ENCODE measurements around the gene IFNGR1.
"Not testable (repeated sequence)": the region's sequence is repeated elsewhere in the genome, so short reads cannot be mapped to it uniquely, and the experiment has no call there.

The IFNGR1 gene

DNA sequence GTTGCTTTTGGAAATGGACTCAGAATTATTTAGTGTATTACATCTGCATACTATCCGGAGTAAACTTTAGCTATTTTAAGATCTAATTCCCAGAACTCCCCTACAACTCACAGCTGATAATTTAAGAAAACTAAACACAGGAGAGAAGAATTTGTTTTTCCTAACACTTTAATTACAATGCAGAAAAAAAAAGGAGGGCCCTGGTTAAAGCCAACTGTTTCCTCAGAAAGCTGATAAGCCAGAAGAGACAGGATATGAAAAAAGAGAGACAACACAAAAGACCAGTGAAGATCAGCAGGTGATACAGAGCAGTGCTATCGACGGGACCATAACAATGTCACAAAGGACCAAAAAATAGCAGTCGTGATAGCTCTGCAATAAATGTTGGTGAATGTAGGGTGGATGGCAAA, 5.8 kb downstream of the IFNGR1 start:
- DNase-seq (ENCODE audit: low spot score), result no peak

DNA sequence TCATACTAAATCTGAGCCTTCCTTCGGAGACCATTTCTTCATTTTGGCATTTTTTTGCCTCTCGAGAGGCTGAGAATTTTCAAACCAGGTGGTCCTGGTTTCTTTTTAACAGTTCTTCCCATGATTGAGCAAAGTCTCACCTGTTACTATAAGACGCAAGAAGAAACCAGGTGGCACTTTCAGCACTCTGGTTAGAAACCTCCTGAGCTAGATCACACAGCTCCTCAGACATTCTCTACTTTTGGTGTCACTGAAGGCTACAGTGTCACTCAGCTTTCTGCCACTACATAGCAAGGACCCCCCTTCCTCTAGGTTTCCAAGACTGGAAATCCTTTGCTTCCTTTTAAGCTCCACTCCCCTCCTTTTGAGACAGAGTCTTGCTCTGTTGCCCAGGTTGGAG, 7.3 kb downstream of the IFNGR1 start:
- DNase-seq (ENCODE audit: low spot score), result no peak

DNA sequence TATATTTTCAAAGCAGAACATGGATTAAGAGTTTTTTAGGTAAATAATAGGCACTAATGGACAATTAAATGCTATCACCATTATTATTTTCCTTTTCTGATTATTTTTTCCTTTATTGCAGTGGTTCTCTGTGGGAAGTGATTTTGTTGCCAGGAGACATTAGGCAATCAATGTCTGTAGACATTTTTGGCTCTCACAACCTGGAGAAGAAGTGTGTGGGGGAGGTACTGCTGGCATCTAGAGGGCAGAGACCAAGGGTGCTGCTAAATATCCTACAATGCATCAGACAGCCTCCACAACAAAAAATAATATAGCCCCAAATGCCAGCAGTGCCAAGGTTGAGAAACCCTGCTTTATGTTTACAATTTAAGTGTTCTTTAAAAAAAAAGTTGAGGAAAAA, 8.3 kb downstream of the IFNGR1 start:
- no peak for DNase-seq (ENCODE audit: low spot score)

DNA sequence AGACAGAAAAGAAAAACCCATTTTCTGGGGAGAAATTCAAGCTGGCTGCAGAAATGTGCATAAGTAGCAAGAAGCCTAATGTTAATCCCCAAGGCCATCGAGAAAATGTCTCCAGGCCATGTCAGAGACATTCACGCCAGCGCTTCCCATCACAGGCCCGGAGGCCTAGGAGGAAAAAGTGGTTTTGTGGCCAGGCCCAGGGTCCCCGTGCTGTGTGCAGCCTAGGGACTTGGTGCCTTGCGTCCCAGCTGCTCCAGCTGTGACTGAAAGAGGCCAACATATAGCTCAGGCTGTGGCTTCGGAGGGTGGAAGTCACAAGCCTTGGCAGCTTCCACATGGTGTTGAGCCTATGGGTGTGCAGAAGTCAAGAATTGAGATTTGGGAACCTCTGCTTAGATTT, 10.9 kb downstream of the IFNGR1 start:
- DNase-seq (ENCODE audit: low spot score), result no peak

DNA sequence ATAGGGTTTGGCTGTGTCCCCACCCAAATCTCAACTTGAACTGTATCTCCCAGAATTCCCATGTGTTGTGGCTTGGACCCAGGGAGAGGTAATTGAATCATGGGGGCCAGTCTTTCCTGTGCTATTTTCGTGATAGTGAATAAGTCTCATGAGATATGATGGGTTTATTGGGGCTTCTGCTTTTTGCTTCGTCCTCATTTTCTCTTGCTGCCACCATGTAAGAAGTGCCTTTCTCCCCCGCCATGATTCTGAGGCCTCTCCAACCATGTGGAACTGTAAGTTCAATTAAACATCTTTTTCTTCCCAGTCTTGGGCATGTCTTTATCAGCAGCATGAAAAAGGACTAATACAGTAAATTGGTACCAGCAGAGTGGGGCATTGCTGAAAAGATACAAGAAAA, 11.7 kb downstream of the IFNGR1 start:
- not testable (repeated sequence) for DNase-seq (ENCODE audit: low spot score)

DNA sequence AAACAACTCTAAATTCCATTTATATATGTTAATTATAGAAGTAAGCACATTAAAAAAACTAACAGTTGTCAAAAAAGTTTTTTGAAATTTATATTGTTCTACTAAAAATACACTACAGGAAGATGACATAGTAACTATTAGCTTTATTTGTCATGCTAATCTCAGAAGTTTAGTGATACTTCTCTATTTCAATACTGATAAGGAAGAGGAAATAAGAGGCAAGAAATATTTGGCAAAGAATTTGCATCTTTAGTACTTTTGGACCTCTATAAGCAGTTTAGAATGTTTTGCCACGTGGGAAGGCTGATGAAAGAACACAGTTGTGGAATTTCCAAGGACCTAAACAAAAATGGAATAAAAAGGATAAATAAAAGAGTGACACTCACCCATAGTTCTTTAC, 12.6 kb downstream of the IFNGR1 start:
- DNase-seq (ENCODE audit: low spot score), result no peak

DNA sequence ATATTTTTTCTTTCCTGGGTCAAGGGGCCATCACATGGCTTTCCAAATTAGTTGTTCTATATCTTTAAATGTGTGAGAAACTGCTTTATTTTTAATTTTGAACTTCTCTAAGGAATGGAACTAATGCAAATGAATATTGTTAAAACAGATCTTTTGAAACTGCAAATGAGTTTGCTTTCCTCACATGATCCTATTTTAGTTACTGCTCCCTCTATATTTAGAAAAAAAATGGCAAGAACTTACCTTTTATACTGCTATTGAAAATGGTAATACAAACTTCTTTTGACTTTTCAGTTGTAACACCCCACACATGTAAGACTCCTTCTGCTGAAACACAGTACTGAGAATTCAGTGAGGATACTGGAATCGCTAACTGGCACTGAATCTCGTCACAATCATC, 15.9 kb downstream of the IFNGR1 start:
- no peak for DNase-seq (ENCODE audit: low spot score)

DNA sequence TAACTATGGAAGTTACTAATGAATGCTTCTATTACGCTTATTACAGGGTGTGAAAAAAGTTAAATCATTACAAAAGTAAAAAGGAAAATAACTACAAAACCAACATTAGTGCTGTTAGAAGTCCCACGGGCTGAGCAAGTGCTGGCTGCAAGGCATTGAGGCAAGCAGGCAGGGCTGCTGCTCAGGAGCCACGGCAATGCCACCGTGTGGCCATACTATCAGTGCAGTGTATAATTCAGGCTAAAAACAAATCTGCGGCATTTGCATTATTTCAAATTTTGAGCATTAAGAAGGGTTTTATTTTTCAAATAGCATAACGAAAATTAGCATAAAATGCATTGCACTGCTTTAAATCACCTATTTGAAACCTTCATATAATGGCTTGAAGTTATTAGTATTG, 17.1 kb downstream of the IFNGR1 start:
- no peak for DNase-seq (ENCODE audit: low spot score)

DNA sequence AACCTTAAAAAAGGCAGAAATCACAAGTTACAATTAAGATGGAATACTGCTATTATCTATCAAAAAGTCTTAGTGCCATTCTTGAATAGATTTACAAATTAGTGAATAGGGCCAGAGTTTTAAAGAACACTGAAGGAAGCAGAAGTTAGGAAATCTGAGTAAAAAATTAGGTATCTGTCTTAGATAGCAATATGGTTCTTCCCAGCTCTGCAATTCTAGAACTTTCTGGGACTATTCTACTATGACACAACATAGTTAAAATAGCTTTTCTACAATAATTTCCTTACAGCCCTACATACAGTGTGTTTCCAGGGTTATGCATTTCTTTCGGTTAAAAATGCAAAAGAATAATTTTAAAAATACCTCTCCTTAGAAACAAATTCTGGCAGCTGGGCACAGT, 18.2 kb downstream of the IFNGR1 start:
- no peak for DNase-seq (ENCODE audit: low spot score)

DNA sequence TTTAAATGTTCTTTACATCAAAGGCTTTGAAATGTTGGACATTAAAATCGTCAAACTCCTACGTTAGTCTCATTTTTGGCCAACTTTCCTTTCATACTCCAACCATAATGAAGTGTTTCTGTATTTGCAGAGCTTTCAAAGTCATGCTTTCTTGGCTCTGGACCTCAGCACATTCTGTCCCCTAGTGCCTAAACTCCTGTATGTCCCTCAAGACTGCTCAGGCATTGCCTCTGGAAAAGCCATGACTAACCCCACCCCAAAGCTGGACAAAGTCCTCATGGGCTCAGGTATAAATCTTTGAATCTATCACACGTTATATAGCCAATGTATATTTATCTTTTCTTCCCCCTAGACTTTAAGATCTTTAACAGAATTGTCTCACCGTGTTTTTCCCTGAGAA, 18.9 kb downstream of the IFNGR1 start:
- no peak for DNase-seq (ENCODE audit: low spot score)

DNA sequence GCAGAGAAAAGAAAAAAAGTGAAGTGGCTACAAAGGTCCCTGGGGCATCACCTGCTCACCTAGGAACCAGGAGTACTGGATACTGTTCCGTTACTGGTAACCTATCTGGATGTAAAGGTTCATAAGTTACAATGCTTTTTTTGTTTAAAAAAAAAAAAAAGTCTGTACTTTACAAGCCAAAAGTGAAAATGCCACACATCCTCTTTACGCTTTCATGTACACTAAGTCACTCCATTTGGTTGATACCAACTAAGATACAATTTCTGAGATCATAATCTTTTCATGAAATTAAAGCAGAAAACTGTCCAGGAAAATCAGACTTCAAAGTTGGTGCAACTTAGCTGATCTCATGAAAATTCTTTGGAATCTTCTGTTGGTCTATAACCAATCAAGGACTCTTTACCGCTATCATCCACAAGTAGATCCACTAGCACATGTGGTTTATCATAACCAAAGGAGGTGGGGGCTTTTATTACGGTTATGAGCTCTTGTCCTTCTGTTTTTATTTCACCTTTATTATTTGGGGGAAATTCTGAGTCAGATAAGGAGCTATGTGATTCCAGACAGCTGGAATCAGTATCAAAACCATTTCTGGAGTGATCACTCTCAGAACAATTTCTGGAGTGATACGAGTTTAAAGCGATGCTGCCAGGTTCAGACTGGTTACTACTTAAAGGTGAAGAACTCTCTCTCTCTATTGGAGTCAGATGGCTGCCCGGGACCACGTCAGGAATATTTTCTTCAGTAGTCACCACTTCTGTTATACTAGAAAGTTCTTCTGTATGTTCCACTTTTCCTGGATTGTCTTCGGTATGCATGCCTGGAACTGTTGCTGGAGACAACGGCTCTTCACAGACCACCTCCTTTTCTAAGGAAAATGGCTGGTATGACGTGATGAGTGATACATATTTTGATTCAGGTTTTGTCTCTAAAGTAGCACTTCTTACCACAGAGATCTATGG, 21.2 kb downstream of the IFNGR1 start:
- no peak for DNase-seq (ENCODE audit: low spot score)

DNA sequence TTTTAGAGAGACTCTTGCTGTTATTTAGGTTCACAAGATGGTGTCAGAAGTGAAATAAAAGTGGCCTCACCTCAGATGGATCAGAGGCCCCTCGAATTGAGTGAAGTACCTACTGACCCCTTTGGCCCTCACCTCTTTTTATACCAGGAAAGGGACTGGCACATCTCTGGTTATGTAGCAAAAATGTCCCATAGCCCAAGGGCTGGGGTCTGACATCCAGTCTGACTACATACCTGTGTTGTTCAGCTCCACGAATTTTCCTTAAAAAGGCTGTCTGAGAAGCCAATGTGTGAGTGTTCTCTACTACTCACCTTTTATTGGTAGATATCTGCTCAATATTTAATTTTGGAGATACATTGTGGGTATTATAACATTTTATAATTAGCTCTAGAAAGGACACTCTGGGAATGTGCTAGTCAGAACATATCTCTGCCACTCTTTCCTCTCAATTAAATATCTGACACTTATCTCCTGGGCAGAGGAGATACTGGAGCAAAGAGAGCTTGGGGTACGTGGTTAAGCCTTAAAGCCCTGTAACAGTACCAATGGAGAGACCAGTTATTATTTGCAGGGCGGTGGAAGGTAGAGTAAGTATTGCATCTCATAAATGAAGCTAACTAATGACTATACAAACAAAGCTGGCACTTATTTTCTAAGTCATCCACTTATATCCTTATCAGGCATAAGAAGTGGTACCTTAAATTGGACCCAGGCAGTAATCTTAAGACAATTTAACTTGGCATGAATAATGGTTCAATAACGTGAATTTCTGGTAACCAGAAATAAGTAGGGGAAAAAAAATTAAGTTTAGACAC, 25.7 kb downstream of the IFNGR1 start:
- DNase-seq (ENCODE audit: low spot score), result no peak

DNA sequence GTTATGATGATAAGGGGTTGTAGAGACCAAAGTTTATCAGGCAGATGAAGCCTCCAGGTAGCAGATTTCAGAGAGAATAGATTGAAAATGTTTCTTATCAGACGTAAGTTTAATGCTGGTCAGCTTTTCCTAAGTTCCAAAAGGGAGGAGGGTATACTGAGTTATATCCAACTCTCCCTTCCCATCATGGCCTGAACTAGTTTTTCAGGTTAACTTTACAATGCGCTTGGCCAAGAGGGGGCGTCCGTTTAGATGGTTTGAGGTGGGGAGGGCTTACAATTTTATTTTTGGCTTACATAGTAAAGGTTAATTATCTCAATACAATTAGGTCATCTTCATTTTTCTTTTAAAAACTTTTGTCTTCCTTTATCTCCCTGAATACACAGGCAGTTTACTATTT, 26.4 kb downstream of the IFNGR1 start:
- no peak for DNase-seq (ENCODE audit: low spot score)

DNA sequence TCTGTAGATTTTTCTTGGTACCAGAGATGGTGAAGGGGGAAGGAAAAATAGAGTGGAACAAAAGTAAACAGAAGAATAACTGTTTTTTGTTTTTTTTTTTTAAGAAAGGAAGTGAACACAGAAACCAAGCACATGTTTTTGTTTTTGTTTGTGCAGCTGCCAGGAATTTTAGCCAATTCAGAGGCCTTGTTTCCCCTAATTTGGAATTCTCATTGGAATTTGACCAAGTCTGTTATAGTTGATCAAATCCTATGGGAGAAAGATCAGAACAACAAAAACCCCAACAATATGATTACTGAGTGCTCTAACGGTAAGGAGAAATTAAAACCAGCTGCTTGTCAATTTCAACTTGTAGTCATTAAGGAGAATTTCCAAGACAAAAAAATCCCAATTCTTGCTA, 27.5 kb downstream of the IFNGR1 start:
- no peak for DNase-seq (ENCODE audit: low spot score)

DNA sequence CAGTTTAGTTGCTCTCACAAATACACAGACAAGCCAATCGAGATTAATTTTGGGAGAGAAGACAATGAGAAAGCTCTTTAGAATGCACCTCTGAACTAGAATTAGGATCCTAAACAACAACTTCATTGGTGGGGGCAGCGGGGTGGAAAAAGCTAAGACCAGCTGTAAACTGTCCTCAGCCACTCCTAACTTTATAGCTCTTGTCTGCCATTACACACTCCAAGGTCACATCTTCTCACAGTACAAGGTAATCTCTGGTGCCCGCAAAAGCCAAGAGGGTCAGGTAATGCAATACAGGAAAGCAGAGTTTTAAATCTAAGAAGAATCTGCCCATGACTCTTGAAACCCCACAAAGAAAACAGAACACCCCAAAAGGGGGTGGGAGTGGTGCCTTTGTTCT, 27.9 kb downstream of the IFNGR1 start:
- DNase-seq (ENCODE audit: low spot score), result no peak

DNA sequence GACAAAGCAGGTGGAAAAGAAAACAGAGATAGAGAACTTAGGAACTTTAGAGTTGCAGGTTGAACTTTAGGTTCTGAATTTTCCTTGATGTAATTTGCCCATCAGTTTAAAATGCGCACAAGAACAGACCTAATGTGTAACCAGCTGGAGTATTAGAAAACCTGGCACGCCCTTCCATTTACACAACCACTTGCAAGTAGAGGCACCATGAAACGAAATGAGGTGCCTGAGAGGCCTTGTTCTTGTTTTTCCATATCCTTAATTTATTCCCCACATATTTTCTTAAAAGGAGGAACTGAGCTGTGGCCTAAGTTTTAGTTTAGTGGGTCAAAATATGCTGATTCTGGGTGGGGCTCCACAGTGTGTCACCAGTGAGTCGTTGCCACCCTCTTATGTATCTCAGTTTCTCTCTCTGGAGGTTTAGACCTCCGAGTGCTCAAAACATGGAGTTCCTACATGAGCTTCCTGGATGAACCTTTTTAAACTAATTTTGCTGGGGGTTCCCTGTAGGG, 28.5 kb downstream of the IFNGR1 start:
- no peak for DNase-seq (ENCODE audit: low spot score)

DNA sequence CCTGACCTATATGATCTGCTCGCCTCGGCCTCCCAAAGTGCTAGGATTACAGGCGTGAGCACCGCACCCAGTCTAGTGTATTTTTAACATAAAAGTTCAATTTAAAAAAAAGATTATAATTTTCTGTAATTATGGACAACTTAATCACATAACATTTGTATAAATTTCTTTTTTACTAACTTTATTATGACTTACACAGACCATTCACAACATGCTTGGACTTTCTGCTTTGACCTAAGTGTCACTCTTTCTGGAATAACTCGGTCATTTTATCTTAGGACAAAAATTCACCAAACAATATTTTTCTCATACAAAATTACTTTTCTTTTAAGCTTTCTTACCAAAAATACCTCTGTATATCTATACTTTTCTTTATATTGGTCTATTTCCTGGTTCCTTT, 30.3 kb downstream of the IFNGR1 start:
- DNase-seq (ENCODE audit: low spot score), result no peak

DNA sequence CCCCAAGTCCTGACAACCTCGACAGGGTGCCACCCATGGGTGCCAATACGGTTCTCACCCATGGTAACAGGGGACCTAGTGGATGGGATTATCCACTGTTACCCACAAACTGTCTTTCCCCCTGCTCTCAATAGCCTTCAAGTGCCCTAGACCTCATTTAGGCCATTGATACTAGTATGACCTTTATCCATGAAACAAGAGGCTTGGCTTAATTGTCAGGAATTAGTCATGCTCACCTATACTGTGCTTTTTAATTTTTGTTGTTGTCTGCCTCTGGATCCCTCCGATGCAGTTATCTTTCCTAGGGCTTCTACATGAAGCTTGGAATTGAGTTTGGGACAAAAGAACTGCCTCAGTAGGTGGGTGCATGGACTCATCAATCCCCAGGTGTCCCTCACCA, 33.9 kb downstream of the IFNGR1 start:
- DNase-seq (ENCODE audit: low spot score), result no peak

DNA sequence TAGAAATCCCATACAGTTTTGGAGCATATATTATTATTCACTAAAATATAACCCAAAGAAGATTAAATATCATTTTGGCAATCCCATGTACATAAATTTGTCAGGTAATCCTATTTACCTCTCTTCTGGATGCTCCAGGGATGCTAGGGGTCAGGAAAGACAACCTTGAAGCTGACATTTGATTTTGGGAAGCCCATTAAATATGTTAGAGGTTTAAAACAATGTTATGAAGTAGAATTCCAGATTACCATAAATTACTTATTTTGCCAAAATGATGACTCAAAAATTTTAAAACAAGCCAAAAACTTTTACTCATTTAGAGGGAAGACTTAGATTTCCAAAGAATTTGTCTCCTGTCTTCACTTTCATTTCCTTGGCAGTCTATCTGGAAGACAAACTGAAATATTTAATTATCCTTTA, 36.5 kb downstream of the IFNGR1 start:
- DNase-seq (ENCODE audit: low spot score), result no peak

DNA sequence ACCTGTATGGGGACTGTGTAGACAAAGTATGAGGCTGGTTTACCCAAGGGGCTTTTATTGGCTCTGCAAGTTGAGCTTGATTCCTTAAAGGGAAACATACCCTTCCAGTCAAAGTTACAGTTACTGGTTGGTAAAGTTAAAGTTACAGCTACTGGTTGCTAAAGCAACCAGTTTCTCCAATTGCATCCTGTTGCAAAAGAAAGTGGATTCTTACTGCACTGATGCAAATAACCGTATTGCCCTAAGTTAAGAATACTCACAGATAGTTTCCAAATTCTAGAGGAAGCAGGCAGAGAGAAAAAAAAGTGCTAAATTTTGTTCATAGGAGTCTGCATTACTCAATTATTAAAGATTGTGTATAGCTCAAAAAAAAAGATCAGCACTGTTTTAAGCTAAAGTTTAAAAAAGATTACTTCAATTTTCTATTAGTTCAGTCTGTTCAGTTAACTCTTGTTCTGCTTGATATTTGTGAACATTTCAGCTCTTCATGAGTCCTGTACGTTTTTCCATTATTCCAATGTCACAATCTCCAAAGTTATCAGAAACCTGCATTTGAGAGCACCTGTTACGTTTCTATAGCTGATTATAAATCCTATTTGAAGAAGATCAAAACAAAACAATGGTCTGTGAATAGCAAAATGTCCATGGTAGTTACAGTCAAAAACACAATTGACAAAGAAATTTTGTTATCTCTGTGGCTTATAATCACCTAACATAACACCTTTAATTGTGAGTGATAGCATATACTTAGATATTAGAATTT, 37.1 kb downstream of the IFNGR1 start:
- no peak for DNase-seq (ENCODE audit: low spot score)

DNA sequence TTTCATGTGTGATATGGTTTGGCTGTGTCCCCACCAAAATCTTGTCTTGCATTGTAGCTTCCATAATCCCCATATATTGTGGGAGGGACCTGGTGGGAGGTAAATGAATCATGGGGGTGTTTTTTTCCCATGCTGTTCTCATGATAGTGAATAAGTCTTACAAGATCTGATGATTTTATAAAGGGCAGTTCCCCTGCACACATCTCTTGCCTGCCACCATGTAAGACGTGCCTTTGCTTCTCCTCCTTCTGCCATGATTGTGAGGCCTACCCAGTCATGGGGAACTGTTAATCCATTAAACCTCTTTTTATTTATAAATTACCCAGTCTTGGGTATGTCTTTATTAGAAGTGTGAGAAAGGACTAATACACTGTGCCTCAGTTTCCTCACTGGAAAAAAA, 41.6 kb downstream of the IFNGR1 start:
- DNase-seq (ENCODE audit: low spot score), result no peak

DNA sequence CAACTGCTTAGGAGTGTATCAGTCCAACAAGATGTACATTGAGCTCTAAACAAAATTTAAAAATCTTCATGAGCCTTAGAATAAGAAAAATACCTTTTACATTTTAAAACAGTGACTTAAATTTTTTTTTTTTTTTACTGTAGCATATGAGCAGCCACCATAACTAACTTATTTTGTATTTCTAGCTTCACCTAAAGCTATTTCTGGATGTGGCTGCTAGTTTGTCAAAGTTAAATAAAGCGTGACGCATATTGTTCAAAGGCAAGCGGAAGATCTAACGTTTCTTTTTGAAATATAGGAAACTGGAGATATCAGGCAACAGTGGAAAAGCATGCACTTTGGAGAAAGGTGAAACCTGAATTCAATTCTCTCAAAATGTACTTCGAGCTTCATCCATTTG, 42.5 kb downstream of the IFNGR1 start:
- no peak for DNase-seq (ENCODE audit: low spot score)

All from CD4-positive, alpha-beta T cell treated with Interleukin-6 at 100 ng/mL for 8 hours (primary cell).